GM19351 (cell line): Measurements from ENCODE around the gene GMPR2.
"Not testable (repeated sequence)": the region's sequence is repeated elsewhere in the genome, so short reads cannot be mapped to it uniquely, and the experiment has no call there.

Experiments used
- ATAC-seq: cut with Tn5 transposase; IDR thresholded peaks from one replicate; pipeline ENCODE4 v1.9.1; 2021; ENCODE audit warnings: mild to moderate bottlenecking, moderate library complexity; ENCODE audit not compliant: unreplicated experiment

Gene GMPR2

GRCh38 chr14:24198814-24199524, 33.8 kb upstream of the GMPR2 start:
- ATAC-seq, result no peak

GRCh38 chr14:24202538-24202937, 30.2 kb upstream of the GMPR2 start:
- ATAC-seq, result not testable (repeated sequence)

DNA sequence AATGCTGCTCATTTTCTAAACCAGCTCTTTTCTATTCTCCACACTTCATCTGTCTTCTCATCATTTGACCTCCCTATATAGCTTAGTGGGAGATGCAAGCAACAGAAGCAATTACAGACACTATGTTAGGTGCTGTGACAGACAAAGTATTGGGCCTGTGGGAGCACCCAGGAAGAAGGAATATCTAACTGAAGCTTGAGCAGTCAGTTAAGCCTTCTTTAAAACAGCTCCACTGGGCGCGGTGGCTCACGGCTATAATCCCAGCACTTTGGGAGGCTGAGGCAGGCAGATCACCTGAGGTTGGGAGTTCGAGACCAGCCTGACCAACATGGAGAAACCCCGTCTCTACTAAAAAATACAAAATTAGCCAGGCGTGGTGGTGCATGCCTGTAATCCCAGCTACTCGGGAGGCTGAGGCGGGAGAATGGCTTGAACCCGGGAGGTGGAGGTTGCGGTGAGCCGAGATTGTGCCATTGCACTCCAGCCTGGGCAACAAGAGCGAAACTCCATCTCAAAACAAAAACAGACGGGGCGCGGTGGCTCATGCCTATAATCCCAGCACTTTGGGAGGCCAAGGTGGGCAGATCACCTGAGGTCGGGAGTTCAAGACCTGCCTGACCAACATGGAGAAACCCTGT, 29.4 kb upstream of the GMPR2 start:
- not testable (repeated sequence) for ATAC-seq

DNA sequence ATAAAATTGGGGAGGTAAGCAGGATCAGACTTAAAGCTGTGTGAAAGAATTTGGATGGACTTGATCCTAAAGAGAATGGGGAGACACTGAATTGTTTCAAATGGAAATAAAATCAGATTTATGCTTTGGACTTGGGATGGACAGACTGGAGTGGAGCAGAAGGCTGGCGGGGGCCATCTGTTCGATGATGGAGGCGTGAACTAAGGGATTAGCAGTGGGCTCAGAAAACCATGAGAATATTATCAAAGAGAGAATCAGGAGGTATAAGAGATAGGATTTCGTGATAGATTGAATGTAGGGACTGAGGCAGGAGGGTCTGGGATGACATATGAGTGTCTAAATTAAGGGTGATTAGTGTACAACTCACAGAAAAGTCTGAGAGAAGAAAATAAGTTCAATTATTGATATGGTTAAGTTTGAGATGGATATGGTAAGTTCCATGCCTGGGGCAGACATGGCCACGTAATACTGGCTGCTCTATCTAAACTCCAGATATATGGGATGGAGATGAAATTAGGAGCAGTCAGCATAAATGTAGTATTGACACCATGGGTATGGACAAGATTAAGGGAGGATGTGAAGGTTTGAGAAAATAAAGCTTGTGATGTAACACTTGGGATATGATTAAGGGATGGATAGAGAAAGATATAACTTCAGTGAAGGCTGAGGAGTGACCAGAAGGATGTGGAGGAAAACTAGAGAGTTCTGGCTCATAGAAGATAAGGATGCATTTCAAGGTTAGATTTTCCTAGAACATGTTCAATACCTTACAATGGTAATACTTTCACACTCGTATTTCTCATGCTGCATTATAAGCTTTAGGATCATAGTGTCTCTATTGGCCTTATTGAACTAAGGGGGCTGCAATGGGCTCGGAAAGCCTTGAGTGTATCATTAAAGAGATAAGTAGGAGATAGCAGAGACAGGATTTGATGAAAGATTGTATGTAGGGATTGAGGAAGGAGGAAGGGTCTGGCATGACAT, 28.3 kb upstream of the GMPR2 start:
- no peak for ATAC-seq

DNA sequence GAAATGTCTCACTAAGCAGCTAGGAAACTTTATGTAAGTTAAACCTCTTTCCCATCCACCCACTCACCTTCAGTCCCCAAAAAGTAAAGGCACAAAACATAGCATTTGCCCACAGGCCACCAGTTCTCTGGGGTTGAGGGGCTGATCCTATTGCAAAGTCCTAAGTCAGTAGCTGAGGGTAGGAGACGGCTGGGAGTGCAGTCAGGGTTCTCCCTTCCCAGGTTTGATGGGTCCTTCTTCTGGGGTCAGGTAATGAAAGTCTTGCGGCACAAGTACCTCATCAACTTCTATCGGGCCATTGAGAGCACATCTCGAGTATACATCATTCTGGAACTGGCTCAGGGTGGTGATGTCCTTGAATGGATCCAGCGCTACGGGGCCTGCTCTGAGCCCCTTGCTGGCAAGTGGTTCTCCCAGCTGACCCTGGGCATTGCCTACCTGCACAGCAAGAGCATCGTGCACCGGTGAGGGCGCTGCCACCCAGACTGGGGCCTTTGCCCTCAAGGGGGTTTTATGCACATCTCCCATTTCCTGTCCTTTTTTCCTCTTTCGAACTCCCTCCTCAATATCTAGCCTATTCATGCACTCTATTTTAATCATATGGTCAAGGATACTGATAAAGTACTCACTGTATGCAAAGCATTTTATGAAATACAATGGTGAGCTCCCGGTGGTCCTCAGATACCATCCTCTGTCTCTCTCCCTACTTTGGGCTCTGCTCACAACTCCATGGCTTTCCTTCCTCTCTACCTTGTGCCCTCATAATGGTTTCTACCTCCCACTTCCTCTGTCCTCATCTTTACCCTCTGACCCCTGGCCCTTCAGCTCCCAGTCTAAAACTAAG, 26.2 kb upstream of the GMPR2 start:
- no peak for ATAC-seq

DNA sequence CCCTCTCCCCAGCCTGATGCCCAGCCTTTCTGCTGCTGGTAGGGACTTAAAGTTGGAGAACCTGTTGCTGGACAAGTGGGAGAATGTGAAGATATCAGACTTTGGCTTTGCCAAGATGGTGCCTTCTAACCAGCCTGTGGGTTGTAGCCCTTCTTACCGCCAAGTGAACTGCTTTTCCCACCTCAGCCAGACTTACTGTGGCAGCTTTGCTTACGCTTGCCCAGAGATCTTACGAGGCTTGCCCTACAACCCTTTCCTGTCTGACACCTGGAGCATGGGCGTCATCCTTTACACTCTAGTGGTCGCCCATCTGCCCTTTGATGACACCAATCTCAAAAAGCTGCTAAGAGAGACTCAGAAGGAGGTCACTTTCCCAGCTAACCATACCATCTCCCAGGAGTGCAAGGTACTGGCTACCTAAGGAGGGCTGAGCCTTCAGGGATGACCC, 25.6 kb upstream of the GMPR2 start:
- no peak for ATAC-seq

DNA sequence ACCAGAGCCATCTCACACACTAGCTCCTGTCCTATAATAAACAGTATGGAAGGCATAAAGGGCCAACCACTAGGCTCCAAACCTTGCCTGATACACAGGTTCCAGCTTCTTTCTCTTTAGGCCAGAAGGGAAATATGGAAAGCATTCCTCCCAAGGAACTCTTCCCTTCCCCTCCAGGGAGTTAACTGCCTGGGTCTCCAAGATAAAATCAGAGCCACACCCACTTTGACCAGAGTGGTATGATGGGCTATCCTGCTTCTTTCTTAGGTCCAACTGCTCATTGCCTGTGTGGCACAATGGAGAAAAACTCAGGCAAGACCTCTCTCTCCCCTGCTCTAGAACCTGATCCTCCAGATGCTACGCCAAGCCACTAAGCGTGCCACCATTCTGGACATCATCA, 25.1 kb upstream of the GMPR2 start:
- no peak for ATAC-seq

- no peak for ATAC-seq
Observed at GRCh38 chr14:24211311-24211710, 21.4 kb upstream of the GMPR2 start.

- ATAC-seq, result peak; percentile 73
Observed at GRCh38 chr14:24212924-24213865, 19.5 kb upstream of the GMPR2 start, which contains the start of gene CHMP4A. Gene CHMP4A, minus strand, starts transcription at chr14:24213488. Its CDS starts 49 bp downstream, at chr14:24213439.

GRCh38 chr14:24213866-24214662, 18.7 kb upstream of the GMPR2 start:
- no peak for ATAC-seq

- ATAC-seq, result peak; percentile 63
Observed at GRCh38 chr14:24215495-24216344, 17.0 kb upstream of the GMPR2 start, which contains the start of gene MDP1. Gene MDP1, minus strand, starts transcription at chr14:24216066. Its CDS starts 111 bp downstream, at chr14:24215955.

GRCh38 chr14:24216345-24216699, 16.4 kb upstream of the GMPR2 start:
- ATAC-seq, result no peak

GRCh38 chr14:24216876-24217275, 15.9 kb upstream of the GMPR2 start:
- ATAC-seq, result not testable (repeated sequence)

DNA sequence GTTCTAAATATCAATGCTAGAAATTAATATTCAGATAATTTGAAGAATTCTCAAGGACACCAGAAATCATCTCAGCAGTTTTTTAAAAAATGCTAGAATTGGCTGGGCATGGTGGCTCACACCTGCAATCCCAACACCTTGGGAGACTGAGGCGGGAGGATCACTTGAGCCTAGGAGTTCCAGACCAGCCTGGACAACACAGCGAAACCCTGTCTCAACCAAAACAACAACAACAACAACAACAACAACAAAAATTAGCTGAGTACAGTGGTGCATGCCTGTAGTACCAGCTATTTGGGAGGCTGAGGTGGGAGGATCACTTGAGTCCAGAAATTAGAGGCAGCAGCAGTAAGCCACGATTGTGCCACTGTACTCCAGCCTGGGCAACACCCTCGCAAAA, 13.6 kb upstream of the GMPR2 start:
- ATAC-seq, result no peak

DNA sequence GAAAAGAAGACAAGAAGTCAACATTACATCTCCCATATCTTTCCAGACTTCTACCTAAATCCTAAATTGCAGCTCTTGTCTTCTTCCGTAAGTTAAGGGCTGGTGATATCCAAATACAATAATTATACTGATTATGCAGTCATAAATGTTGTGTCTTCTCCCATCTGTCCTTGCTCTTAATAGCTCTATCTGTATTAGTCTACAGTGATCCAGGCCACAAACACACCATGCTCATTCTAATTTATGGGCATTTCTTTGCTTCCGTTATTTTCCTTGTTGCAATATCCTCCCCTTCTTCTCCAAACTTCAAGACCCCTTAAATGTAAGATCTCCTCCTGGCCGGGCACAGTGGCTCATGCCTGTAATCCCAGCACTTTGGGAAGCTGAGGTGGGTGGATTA, 13.2 kb upstream of the GMPR2 start:
- ATAC-seq, result no peak

DNA sequence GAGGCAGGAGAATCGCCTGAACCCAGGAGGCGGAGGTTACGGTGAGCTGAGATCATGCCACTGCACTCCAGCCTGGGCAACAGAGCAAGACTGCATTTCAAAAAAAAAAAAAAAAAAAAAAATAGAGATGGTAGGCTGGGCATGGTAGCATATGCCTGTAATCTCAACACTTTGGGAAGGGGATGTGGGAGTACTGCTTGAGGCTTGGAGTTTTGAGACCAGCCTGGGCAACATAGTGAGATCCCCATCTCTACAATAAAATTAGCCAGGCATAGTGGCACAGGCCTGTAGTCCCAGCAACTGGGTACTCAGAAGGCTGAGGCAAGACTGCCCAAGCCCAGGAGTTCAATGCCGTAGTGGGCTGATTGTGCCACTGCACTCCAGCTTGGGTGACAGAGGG, 9.7 kb upstream of the GMPR2 start:
- not testable (repeated sequence) for ATAC-seq

DNA sequence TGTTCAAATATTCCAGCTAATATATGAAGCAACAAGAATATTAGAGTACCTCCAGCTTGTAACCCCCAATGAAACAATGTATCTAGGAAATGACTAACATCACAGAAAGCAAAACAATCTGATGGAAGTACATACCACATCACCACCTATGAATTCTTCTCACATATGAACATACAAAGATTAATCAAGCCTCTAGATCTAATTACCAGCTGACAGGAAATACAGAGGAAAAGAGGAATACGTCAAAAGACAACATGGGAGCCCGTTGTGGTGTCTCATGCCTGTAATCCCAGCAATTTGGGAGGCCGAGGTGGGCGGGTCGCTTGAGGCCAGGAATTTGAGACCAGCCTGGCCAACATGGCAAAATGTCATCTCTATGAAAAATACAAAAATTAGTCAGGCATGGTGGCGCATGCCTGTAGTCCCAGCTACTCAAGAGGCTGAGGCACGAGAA, 8.1 kb upstream of the GMPR2 start:
- no peak for ATAC-seq
